ENCODE measurements around the gene DSCAM. TPM values are rescaled to one million over a fixed set of nuclear protein-coding genes. Genes with fewer than 3 reads are reported as not detected.

DSCAM gene
- total and polyA plus RNA-seq, 2 experiments from 2014 or later, result 0.07 TPM; not detected in 1

- no peak overlapping the region for H3K4me3 ChIP-seq
Measured at GRCh38 chr21:40242586-40243265, 604.2 kb downstream of the DSCAM start.

More at GRCh38 chr21:40242586-40243265, 604.2 kb downstream of the DSCAM start:
- H3K4me3 Mint-ChIP-seq, result no peak overlapping the region
- no peaks in the 10 kb centered on the region for H3K4me1 Mint-ChIP-seq
- H3K4me1 ChIP-seq (ENCODE audit: insufficient read depth), result no peaks in the 10 kb centered on the region
- no peaks in the 10 kb centered on the region for H4K20me1 ChIP-seq (replicated peaks; ENCODE audit: insufficient read depth)
- ATAC-seq (no peak), DNase-seq (ENCODE audit: low spot score) (no peak)
- no peaks in the 10 kb centered on the region for H3K79me2 ChIP-seq (replicated peaks; ENCODE audit: insufficient read depth)
- no peak overlapping the region for H2AFZ ChIP-seq
- H3F3A ChIP-seq (replicated peaks; ENCODE audit: low read depth), result no peaks in the 10 kb centered on the region
- no peak overlapping the region for H3K4me2 ChIP-seq
- H3K27ac ChIP-seq (ENCODE audit: low read depth), result no peak overlapping the region
- H3K27ac Mint-ChIP-seq, result no peak overlapping the region
- no peak for TF ChIP-seq POLR2AphosphoS5 (IDR thresholded peaks at IDR 0.05; ENCODE audit: low read depth)
- TF ChIP-seq NANOG (IDR thresholded peaks at IDR 0.05; ENCODE audit: borderline replicate concordance), result no peak
- TF ChIP-seq STAT1 (IDR thresholded peaks at IDR 0.05; ENCODE audit: unreplicated experiment), result no peak
- TF ChIP-seq ZNF114 (CRISPR knock-in tag; IDR thresholded peaks at IDR 0.05), result no peak
- TF ChIP-seq EZH2phosphoT487 (IDR thresholded peaks at IDR 0.05; ENCODE audit: unreplicated experiment), result no peak
- TF ChIP-seq ZNF331 (CRISPR knock-in tag; IDR thresholded peaks at IDR 0.05; ENCODE audit: low read depth), result no peak
- TF ChIP-seq ZNF462 (CRISPR knock-in tag; IDR thresholded peaks at IDR 0.05), result no peak
- TF ChIP-seq REST (IDR thresholded peaks at IDR 0.05; ENCODE audit: unreplicated experiment), result no peak
- no peak for TF ChIP-seq CTCF (conservative IDR thresholded peaks at IDR 0.05; ENCODE audit: low read depth in 2 of 2)
- TF ChIP-seq ETS1 (IDR thresholded peaks at IDR 0.05), result no peak
- TF ChIP-seq EZH2 (IDR thresholded peaks at IDR 0.05; ENCODE audit: low read depth, unreplicated experiment), result no peak
- TF ChIP-seq JUNB (IDR thresholded peaks at IDR 0.05; ENCODE audit: unreplicated experiment), result no peak
- no peak for TF ChIP-seq CREB1 (CRISPR knock-in tag; IDR thresholded peaks at IDR 0.05; ENCODE audit: low read depth)
- peaks cover 7% of the 10 kb centered on the region for H3K27me3 Mint-ChIP-seq (ENCODE audit: insufficient read depth, low read depth, poor library complexity)
- no peaks in the 10 kb centered on the region; the same call in 1 of the 2 replicates for H3K36me3 ChIP-seq (ENCODE audit: insufficient read depth)
- H3K36me3 Mint-ChIP-seq (ENCODE audit: low read depth), result peaks cover 24% of the 10 kb centered on the region
- peaks cover 97% of the 10 kb centered on the region for H3K9me3 Mint-ChIP-seq
- no peaks in the 10 kb centered on the region for H3K9me2 ChIP-seq (ENCODE audit: insufficient read depth)
- H3K27me3 ChIP-seq (ENCODE audit: insufficient read depth), result no peaks in the 10 kb centered on the region

Measured in GM23338 (cell line).